Endothelial cell of umbilical vein (primary cell): ENCODE results near the gene CAV1. TPM values are rescaled to one million over a fixed set of nuclear protein-coding genes. Genes with fewer than 3 reads are reported as not detected.

Source experiments
- BruUV-seq: library from RNA; stranded (reverse); fragments of 400-500 nt; replicated peaks from 2 replicates; lab custom pipeline; 2021; lab: Mats Ljungman, UMichigan
- CTCF ChIA-PET: fragments of 300-600, 350-600 bp; sonication (Branson Sonifier 250); formaldehyde crosslinking; loops from one replicate; lab custom pipeline; 2021; ENCODE audit warnings: antibody characterized with exemption, inconsistent platforms; lab: Charles Lee
- POLR2A ChIA-PET: fragments of 300-600, 350-600 bp; sonication (Branson Sonifier 250); formaldehyde crosslinking; loops from one replicate; lab custom pipeline; 2021; ENCODE audit warnings: antibody characterized with exemption, inconsistent platforms; lab: Charles Lee
- DNase-seq: peaks from one replicate; pipeline ENCODE4 v3.0.0-alpha.2; 2011; ENCODE audit warnings: low read depth, low spot score
- FAIRE-seq: peaks from 2 replicates; lab custom pipeline; 2011; peaks lifted over from hg19 to GRCh38; lab: Jason Lieb, UNC
- H2AFZ ChIP-seq: 2 replicates; pipeline ENCODE4 v1.6.0; 2012; ENCODE audit warnings: low read depth, low read length, control low read depth, inconsistent platforms
- H3K27ac ChIP-seq: 2 replicates; pipeline ENCODE4 v1.5.1; 2011; ENCODE audit warnings: low read depth, mild to moderate bottlenecking, control low read depth, low read length, moderate library complexity; ENCODE audit not compliant: insufficient read depth
- H3K27me3 ChIP-seq, 2 experiments: 2 replicates each; pipeline versions ENCODE4 v1.6.0 to v1.6.1; 2011; ENCODE audit warnings: low read length in 2 of 2, mixed read lengths in 1 of 2; ENCODE audit not compliant: control insufficient read depth in 2 of 2, insufficient read depth in 2 of 2
- H3K36me3 ChIP-seq, 2 experiments: 2 replicates in 1 of 2; 3 replicates in 1 of 2; pipeline ENCODE4 v1.5.1; 2011; ENCODE audit warnings: low read length in 2 of 2, mild to moderate bottlenecking in 1 of 2, moderate library complexity in 1 of 2; ENCODE audit not compliant: control insufficient read depth in 2 of 2, insufficient read depth in 2 of 2; ENCODE audit errors: extremely low read depth in 1 of 2
- H3K4me1 ChIP-seq: 3 replicates; pipeline ENCODE4 v1.5.1; 2011; ENCODE audit warnings: mild to moderate bottlenecking, low read length; ENCODE audit not compliant: control insufficient read depth, insufficient read depth; ENCODE audit errors: extremely low read depth
- H3K4me2 ChIP-seq: 2 replicates; pipeline ENCODE4 v1.6.1; 2011; ENCODE audit warnings: low read length, control low read depth, mixed read lengths; ENCODE audit not compliant: insufficient read depth
- H3K4me3 ChIP-seq, 3 experiments: fragments of 200-600 bp in 1 of 3; sonication (generic), shearing (Covaris generic) in 1 of 3; replicated peaks in 1 of 3; 2 replicates each; pipeline ENCODE4 v1.5.1; 2011 to 2016; ENCODE audit warnings: control low read depth in 3 of 3, low read length in 3 of 3, mild to moderate bottlenecking in 2 of 3, inconsistent platforms in 1 of 3, low read depth in 1 of 3, moderate library complexity in 1 of 3; ENCODE audit not compliant: insufficient read depth in 1 of 3
- H3K79me2 ChIP-seq: 2 replicates; pipeline ENCODE4 v1.6.0; 2012; ENCODE audit warnings: low read length, inconsistent platforms; ENCODE audit not compliant: control insufficient read depth, insufficient read depth
- H3K9ac ChIP-seq: replicated peaks from 2 replicates; pipeline ENCODE3; 2011; ENCODE audit warnings: low read length, control low read depth; ENCODE audit not compliant: insufficient read depth; ENCODE audit errors: extremely low read depth
- H3K9me1 ChIP-seq: replicated peaks from 3 replicates; pipeline ENCODE4 v1.6.0; 2011; ENCODE audit warnings: mild to moderate bottlenecking, low read length; ENCODE audit not compliant: control insufficient read depth, insufficient read depth; ENCODE audit errors: extremely low read depth
- H3K9me3 ChIP-seq: replicated peaks from 2 replicates; pipeline ENCODE4 v1.5.1; 2012; ENCODE audit warnings: low read length, inconsistent platforms; ENCODE audit not compliant: control insufficient read depth, insufficient read depth
- H4K20me1 ChIP-seq: replicated peaks from 2 replicates; pipeline ENCODE3; 2011; ENCODE audit warnings: mild to moderate bottlenecking, low read length; ENCODE audit not compliant: control insufficient read depth, insufficient read depth; ENCODE audit errors: extremely low read depth
- EZH2 ChIP-seq: IDR thresholded peaks from 2 replicates; pipeline ENCODE4 v1.6.1; 2012; ENCODE audit warnings: borderline replicate concordance, low read depth, mild to moderate bottlenecking, moderate library complexity, low read length, inconsistent platforms; ENCODE audit not compliant: severe bottlenecking
- FOS ChIP-seq: IDR thresholded peaks from 2 replicates; pipeline ENCODE4 v1.6.1; 2011; ENCODE audit warnings: mild to moderate bottlenecking, low read length, moderate library complexity, borderline replicate concordance; ENCODE audit not compliant: insufficient read depth
- GATA2 ChIP-seq: IDR thresholded peaks from 2 replicates; pipeline ENCODE4 v1.7.0; 2011; ENCODE audit warnings: low read depth, mild to moderate bottlenecking, moderate library complexity, mixed read lengths, low read length; ENCODE audit not compliant: insufficient read length, insufficient read depth
- MYC ChIP-seq: IDR thresholded peaks from one replicate; pipeline ENCODE4 v1.6.1; 2011; ENCODE audit warnings: mild to moderate bottlenecking, low read depth, low read length
- POLR2A ChIP-seq: IDR thresholded peaks from 2 replicates; pipeline ENCODE4 v1.6.1; 2012; ENCODE audit warnings: low read depth, mild to moderate bottlenecking, control low read depth, low read length
- POLR2AphosphoS5 ChIP-seq: IDR thresholded peaks from 2 replicates; pipeline ENCODE4 v1.6.1; 2012; ENCODE audit warnings: low read depth, mild to moderate bottlenecking, control low read depth, low read length, moderate library complexity; ENCODE audit not compliant: insufficient read depth
- dilution Hi-C: fragments of 300-500 bp; cut with MboI; formaldehyde crosslinking; loops from one replicate; pipeline ENCODE4 v1.15.0; 2019; ENCODE audit warnings: low sequenced_read_pairs; ENCODE audit not compliant: extremely low pct_ligation_motif_present
- intact Hi-C: fragments of 100-400 bp; cut with micrococcal nuclease; formaldehyde crosslinking; loops from one replicate; pipeline ENCODE4 v1.10.0; 2022
- polyA plus RNA-seq, 4 experiments: library from polyadenylated mRNA; depleted of rRNA in 3 of 4; stranded (reverse) in 3 of 4; unstranded in 1 of 4; fragments of >200 nt; gene quantifications; 2 replicates each; pipeline versions ENCODE4 v1.2.1 to v1.2.3, GENCODE V29; 2011 to 2012; ENCODE audit warnings: missing spikeins in 1 of 4
- total RNA-seq: library from RNA; stranded (reverse); gene quantifications from 2 replicates; pipeline ENCODE4 v1.2.3, GENCODE V29; 2021
- TF ChIP-seq, protein P1 (sequence below), 2 donors: IDR thresholded peaks; 1 replicate in 1 of 2; 2 replicates in 1 of 2; pipeline ENCODE4 v1.5.1; 2011; ENCODE audit warnings: low read length in 2 of 2, mild to moderate bottlenecking in 2 of 2, moderate library complexity in 2 of 2, control low read depth in 1 of 2, inconsistent platforms in 1 of 2, low read depth in 1 of 2; ENCODE audit not compliant: insufficient read depth in 1 of 2; ENCODE audit errors: extremely low read depth in 1 of 2
- TF ChIP-seq, protein P2 (sequence below): IDR thresholded peaks from 2 replicates; pipeline ENCODE4 v1.6.1; 2011; ENCODE audit not compliant: insufficient read depth, insufficient read length

The CAV1 gene
- total and polyA plus RNA-seq, 2 donors (not counting 3 experiments of a cell fraction or from before 2014, with no cell fraction given), result 1,483 to 3,129 TPM

DNA sequence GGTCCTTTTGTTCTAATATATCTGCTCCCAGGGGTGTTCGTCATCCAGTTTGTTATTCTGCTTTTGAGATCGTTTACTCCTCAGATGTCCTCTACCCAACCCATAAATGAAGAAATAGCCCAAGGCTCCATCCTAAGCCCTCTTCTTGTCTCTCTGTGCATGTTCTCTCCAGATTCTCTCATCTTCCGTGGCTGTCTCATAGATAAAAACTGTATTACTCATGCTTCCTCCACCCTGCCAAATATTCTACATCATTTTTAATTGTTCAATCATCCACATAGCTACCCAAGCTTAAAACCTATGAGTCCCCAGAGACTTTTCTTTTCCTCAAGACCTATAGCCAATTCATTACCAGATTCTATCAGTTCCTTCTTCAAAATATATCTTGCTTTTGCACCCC, 44.9 kb downstream of the CAV1 start:
- FAIRE-seq, result no peak
- CTCF ChIA-PET, result interaction anchor here (1.2 to 1.3 kb wide), 2 partner anchors 12 to 19 kb away, joined by 4 to 9 read pairs; no protein-coding TSS in a partner anchor
- POLR2A ChIA-PET, result no interaction called here
- Histone ChIP-seq H3K9me3 (no peaks in the 10 kb centered on the region), H3K4me3 (no peak overlapping the region), H3K27ac (no peak overlapping the region), H3K79me2 (no peaks in the 10 kb centered on the region), H3K9me1 (no peaks in the 10 kb centered on the region), H3K4me2 (no peak overlapping the region), H3K4me1 (peaks cover 42% of the 10 kb centered on the region), H2AFZ (no peak overlapping the region), H4K20me1 (no peaks in the 10 kb centered on the region), H3K36me3 (no peaks in the 10 kb centered on the region), H3K9ac (no peak overlapping the region), H3K27me3 (no peaks in the 10 kb centered on the region)
- DNase-seq, result no peak
- dilution Hi-C loops (no loop called here), intact Hi-C loops (no loop called here)
- BruUV-seq, result no TSS peak
- TF ChIP-seq MYC (no peak), GATA2 (no peak), EZH2 (no peak), FOS (peak; percentile 59), POLR2A (no peak), POLR2AphosphoS5 (no peak)
- TF ChIP-seq, protein P1, sequence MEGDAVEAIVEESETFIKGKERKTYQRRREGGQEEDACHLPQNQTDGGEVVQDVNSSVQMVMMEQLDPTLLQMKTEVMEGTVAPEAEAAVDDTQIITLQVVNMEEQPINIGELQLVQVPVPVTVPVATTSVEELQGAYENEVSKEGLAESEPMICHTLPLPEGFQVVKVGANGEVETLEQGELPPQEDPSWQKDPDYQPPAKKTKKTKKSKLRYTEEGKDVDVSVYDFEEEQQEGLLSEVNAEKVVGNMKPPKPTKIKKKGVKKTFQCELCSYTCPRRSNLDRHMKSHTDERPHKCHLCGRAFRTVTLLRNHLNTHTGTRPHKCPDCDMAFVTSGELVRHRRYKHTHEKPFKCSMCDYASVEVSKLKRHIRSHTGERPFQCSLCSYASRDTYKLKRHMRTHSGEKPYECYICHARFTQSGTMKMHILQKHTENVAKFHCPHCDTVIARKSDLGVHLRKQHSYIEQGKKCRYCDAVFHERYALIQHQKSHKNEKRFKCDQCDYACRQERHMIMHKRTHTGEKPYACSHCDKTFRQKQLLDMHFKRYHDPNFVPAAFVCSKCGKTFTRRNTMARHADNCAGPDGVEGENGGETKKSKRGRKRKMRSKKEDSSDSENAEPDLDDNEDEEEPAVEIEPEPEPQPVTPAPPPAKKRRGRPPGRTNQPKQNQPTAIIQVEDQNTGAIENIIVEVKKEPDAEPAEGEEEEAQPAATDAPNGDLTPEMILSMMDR (IDR thresholded peaks at IDR 0.05; ENCODE audit: extremely low read depth in 1 of 2, insufficient read depth in 1 of 2, low read depth in 1 of 2, low read length in 2 of 2), result no peak
- TF ChIP-seq, protein P2, sequence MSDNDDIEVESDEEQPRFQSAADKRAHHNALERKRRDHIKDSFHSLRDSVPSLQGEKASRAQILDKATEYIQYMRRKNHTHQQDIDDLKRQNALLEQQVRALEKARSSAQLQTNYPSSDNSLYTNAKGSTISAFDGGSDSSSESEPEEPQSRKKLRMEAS, result no peak
